Spleen (tissue), 11 donors: ENCODE measurements around the gene SEMA3G. TPM values are rescaled to one million over a fixed set of nuclear protein-coding genes. Genes with fewer than 3 reads are reported as not detected.
A peak's percentile ranks its signal among the peaks of the same experiment; 100 is the strongest.

Source experiments
- DNase-seq: peaks from one replicate; pipeline ENCODE4 v3.0.0-alpha.2; 2020
- H3K27ac ChIP-seq, 8 donors: fragments of 200-600 bp; sonication (generic) in 7 of 8; 1 replicate in 4 of 8; 2 replicates in 4 of 8; pipeline versions ENCODE4 v1.5.0 to v1.8.0; 2016 to 2021; ENCODE audit warnings: inconsistent platforms in 4 of 8, mild to moderate bottlenecking in 4 of 8, moderate library complexity in 1 of 8
- H3K27me3 ChIP-seq, 7 donors: fragments of 200-600 bp; sonication (generic) in 6 of 7; replicated peaks in 1 of 7; 1 replicate in 4 of 7; 2 replicates in 3 of 7; pipeline versions ENCODE4 v1.5.0 to v1.8.0; 2016 to 2021; ENCODE audit warnings: inconsistent platforms in 3 of 7, mild to moderate bottlenecking in 1 of 7
- H3K36me3 ChIP-seq, 6 donors: fragments of 200-600 bp; sonication (generic) in 5 of 6; 1 replicate in 4 of 6; 2 replicates in 2 of 6; pipeline versions ENCODE4 v1.5.0 to v1.8.0; 2016 to 2021; ENCODE audit warnings: inconsistent platforms in 2 of 6
- H3K4me1 ChIP-seq, 6 donors: fragments of 200-600 bp; sonication (generic) in 5 of 6; 1 replicate in 3 of 6; 2 replicates in 3 of 6; pipeline versions ENCODE4 v1.5.0 to v1.8.0; 2016 to 2021; ENCODE audit warnings: inconsistent platforms in 3 of 6
- H3K4me3 ChIP-seq, 8 donors: fragments of 200-600 bp; sonication (generic) in 7 of 8; 1 replicate in 4 of 8; 2 replicates in 4 of 8; pipeline versions ENCODE4 v1.5.0 to v1.8.0; 2016 to 2021; ENCODE audit warnings: inconsistent platforms in 4 of 8, mild to moderate bottlenecking in 4 of 8, moderate library complexity in 2 of 8
- H3K9me3 ChIP-seq, 8 donors: fragments of 200-600 bp; sonication (generic) in 7 of 8; 1 replicate in 4 of 8; 2 replicates in 4 of 8; pipeline versions ENCODE4 v1.5.0 to v1.8.0; 2016 to 2021; ENCODE audit warnings: inconsistent platforms in 4 of 8
- POLR2A ChIP-seq, 3 donors: fragments of 450-650 bp; IDR thresholded peaks; one replicate each; pipeline ENCODE4 v1.5.1; 2017; ENCODE audit warnings: antibody characterized with exemption in 3 of 3, mild to moderate bottlenecking in 1 of 3
- POLR2AphosphoS5 ChIP-seq, 3 donors: sonication (generic); formaldehyde crosslinking; IDR thresholded peaks; one replicate each; pipeline ENCODE4 v1.5.1; 2017; ENCODE audit warnings: antibody characterized with exemption in 3 of 3
- WGBS, 5 donors: extraction: QIAGEN DNeasy Blood & Tissue Kit in 3 of 5; methylation state at CpG; one replicate each; pipeline versions ENCODE4 v1.1.5 to v1.1.7; 2013 to 2018; 5-methylcytosine and 5-hydroxymethylcytosine counted together
- intact Hi-C: fragments of 100-400 bp; cut with DNase I; formaldehyde crosslinking; loops from one replicate; pipeline ENCODE4 v1.15.0; 2023; ENCODE audit warnings: low total_unique reads
- polyA plus RNA-seq, 3 donors: library from polyadenylated mRNA; stranded (reverse); fragments of 200-250 nt; gene quantifications; one replicate each; pipeline ENCODE4 v1.2.1, GENCODE V29; 2013
- total RNA-seq, 7 donors: library from RNA; depleted of rRNA in 3 of 7; stranded (reverse); fragments of >200 nt in 3 of 7; fragmentation: NEBNext Ultra II Directional in 4 of 7; extraction: Animal tissue kit (Norgen Biotek cat#: 25700) in 4 of 7; gene quantifications; one replicate each; pipeline versions ENCODE4 v1.1.0 to v1.2.1, GENCODE V29; 2016 to 2021
- TF ChIP-seq, protein P1 (sequence below), 11 experiments: fragments of 200-600 bp in 7 of 11; fragments of 450-650 bp in 4 of 11; sonication (generic) in 4 of 11; IDR thresholded peaks in 8 of 11; conservative IDR thresholded peaks in 3 of 11; 1 replicate in 7 of 11; 2 replicates in 4 of 11; pipeline versions ENCODE4 v1.4.0 to v1.8.0; 2016 to 2021; ENCODE audit warnings: antibody characterized with exemption in 11 of 11, inconsistent platforms in 4 of 11, mild to moderate bottlenecking in 1 of 11
- donor health status: healthy with polysubstance abuse.
- donor health status: DM: no; HTN: no; CAD: no; lungs with moderate emphysema.
- donor health status: DM: no; HTN: no; CAD: no.
- donor health status: Bipolar disorder and iron deficiency.
- donor health status: healthy.
- donor health status: DM: no; HTN: no; CAD: no.
- donor health status: DM: yes; HTN: yes; CAD: no.

Gene SEMA3G
- total and polyA plus RNA-seq, 10 donors = 1.0 to 20.2 (median 9.5) TPM

DNA sequence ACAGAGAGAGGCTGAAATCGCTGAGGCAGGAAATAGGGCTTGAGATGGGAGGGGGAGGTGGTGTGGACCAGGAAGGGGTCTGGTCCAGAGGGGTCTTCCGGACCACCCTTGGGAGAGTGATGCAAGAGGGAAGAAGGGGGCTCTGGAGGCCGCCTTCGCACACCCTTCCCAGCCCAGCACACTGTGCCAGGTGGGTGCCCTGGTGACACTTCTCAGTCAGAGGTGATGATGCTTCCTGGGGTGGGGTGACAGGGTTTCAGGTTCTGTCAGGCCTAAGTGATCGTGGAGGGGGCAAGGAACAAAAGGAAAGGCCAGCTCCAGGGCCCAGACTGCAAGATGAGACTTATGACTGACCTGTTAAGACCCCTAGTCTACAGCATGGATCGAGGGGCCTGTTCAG, 12.7 kb downstream of the SEMA3G start:
- Histone ChIP-seq H3K4me3 (no peak overlapping the region), H3K36me3 (no peaks in the 10 kb centered on the region), H3K9me3 (no peaks in the 10 kb centered on the region), H3K4me1 (peaks cover 0 to 53% (median 21%) of the 10 kb centered on the region in 6 donors), H3K27ac (peak overlapping the region in 1 of 8 donors; percentile 21), H3K27me3 (no peaks in the 10 kb centered on the region)
- TF ChIP-seq POLR2A (IDR thresholded peaks at IDR 0.05) (no peak), POLR2AphosphoS5 (IDR thresholded peaks at IDR 0.05) (no peak)
- TF ChIP-seq, protein P1, sequence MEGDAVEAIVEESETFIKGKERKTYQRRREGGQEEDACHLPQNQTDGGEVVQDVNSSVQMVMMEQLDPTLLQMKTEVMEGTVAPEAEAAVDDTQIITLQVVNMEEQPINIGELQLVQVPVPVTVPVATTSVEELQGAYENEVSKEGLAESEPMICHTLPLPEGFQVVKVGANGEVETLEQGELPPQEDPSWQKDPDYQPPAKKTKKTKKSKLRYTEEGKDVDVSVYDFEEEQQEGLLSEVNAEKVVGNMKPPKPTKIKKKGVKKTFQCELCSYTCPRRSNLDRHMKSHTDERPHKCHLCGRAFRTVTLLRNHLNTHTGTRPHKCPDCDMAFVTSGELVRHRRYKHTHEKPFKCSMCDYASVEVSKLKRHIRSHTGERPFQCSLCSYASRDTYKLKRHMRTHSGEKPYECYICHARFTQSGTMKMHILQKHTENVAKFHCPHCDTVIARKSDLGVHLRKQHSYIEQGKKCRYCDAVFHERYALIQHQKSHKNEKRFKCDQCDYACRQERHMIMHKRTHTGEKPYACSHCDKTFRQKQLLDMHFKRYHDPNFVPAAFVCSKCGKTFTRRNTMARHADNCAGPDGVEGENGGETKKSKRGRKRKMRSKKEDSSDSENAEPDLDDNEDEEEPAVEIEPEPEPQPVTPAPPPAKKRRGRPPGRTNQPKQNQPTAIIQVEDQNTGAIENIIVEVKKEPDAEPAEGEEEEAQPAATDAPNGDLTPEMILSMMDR (IDR thresholded peaks at IDR 0.05 in 8 of 11, conservative IDR thresholded peaks at IDR 0.05 in 3 of 11) = no peak
- intact Hi-C loops = no loop called here
- 65 to 84% (median 74%) methylated on average over 6 of the region's 6 CpGs for WGBS, 5 donors
- DNase-seq = peak; percentile 59

DNA sequence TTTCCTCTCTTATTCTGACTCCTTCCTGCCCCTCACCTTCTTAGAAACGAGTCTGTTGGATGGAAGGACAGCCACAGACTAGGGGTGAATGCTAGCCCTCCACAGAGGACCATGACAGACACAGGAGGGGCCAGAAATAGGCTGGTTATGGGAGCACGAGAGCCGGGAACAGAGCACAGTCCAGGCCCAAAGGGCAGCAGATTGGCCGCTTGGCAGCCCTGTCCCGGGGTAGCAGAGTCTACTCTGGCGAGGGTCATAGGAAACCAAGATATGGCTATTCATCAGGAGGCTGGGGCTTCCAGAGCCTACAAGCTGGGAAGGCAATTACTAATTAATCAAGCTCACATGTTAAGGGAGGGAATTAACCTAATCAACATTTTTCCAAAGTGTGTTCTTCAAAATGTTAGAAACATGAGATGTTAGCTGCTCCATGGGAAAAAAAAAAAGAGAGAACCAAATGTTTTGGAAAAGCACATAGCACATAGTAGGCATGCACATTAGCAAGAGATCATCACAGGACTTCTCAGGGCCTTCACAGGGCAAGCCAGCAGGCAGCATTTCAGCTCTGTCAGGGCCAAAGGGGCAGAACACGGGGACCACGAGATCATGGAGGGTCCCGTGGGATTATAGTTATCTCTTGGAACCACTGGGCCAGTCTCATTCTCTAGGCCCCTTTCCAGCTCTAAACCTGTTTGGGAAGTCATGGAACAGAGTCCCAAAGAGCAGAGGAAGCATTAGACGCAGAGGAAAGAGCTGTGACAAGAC, 13.3 kb downstream of the SEMA3G start:
- H3K9me3 ChIP-seq = no peaks in the 10 kb centered on the region
- H3K4me3 ChIP-seq = no peak overlapping the region
- H3K27ac ChIP-seq = no peak overlapping the region
- no peaks in the 10 kb centered on the region for H3K36me3 ChIP-seq
- peaks cover 0 to 48% (median 19%) of the 10 kb centered on the region in 6 donors for H3K4me1 ChIP-seq
- intact Hi-C loops = no loop called here
- H3K27me3 ChIP-seq = no peaks in the 10 kb centered on the region
- WGBS, 5 donors = 68 to 81% (median 78%) methylated on average over 10 of the region's 10 CpGs
- TF ChIP-seq POLR2AphosphoS5 (IDR thresholded peaks at IDR 0.05) (no peak), POLR2A (IDR thresholded peaks at IDR 0.05) (no peak)
- TF ChIP-seq, protein P1 (IDR thresholded peaks at IDR 0.05 in 8 of 11, conservative IDR thresholded peaks at IDR 0.05 in 3 of 11) = no peak
- peak; percentile 41 for DNase-seq

DNA sequence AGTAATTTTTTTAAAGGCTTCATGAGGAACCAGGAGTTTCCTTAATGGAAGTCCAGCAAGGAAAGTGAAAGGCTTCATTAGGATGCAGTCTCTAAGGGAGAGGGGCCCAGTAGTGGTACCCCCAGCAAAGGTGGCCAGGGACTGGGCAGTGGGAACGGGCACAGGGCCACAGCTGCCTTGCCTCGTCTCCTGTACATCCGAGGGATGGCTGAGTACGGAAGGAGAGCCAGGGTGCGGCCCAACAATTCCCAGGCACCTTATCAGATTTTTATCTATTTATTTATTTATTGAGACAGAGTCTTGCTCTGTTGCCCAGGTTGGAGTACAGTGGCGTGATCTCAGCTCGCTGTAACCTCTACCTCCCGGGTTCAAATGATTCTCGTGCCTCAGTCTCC, 14.5 kb downstream of the SEMA3G start:
- Histone ChIP-seq H3K4me3 (no peak overlapping the region), H3K27me3 (no peaks in the 10 kb centered on the region), H3K9me3 (no peaks in the 10 kb centered on the region), H3K4me1 (peaks cover 0 to 35% (median 13%) of the 10 kb centered on the region in 6 donors), H3K36me3 (no peaks in the 10 kb centered on the region), H3K27ac (no peak overlapping the region)
- 91 to 96% (median 95%) methylated on average over 9 of the region's 9 CpGs for WGBS, 5 donors
- DNase-seq = peak; percentile 28
- TF ChIP-seq POLR2AphosphoS5 (IDR thresholded peaks at IDR 0.05) (no peak), POLR2A (IDR thresholded peaks at IDR 0.05) (no peak)
- TF ChIP-seq, protein P1 (IDR thresholded peaks at IDR 0.05 in 8 of 11, conservative IDR thresholded peaks at IDR 0.05 in 3 of 11) = no peak
- intact Hi-C loops = no loop called here

DNA sequence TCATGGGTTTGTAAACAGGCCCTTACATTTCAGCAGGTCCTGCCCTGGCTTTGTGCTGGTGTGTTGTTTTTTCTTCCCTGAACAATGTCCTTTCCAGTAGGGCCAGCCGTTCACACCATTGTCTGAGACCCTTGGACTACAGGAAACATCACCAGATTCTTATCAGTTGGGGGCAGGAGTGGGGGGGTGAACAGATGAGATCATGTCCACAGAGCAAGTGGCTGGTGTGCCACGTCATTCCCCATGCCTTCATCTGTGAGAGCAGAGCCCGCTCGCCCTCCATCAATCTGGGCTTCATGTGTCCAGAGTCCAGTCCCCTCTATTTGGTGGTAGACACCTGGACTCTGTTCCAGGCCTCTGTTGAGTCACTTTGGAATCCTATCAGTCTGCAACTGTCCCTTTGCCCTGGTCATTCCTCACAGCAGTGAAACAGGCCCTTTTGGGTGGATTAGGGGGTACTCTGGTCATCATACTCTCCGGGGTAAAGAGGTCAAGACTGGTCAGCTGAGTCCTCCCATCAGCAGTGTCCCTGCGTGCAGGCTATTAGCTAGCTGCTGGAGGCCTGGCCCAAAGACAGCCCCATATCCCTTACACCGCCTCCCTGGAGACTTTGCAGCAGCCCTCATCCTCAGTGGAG, 15.0 kb downstream of the SEMA3G start:
- no peak for TF ChIP-seq POLR2A (IDR thresholded peaks at IDR 0.05)
- TF ChIP-seq, protein P1 (IDR thresholded peaks at IDR 0.05 in 8 of 11, conservative IDR thresholded peaks at IDR 0.05 in 3 of 11) = no peak
- Histone ChIP-seq H3K27ac (peak overlapping the region in 1 of 8 donors; percentile 21), H3K4me3 (no peak overlapping the region), H3K9me3 (no peaks in the 10 kb centered on the region), H3K4me1 (peaks cover 0 to 34% (median 12%) of the 10 kb centered on the region in 6 donors), H3K27me3 (no peaks in the 10 kb centered on the region), H3K36me3 (no peaks in the 10 kb centered on the region)
- intact Hi-C loops = no loop called here
- 63 to 86% (median 82%) methylated on average over 3 to 7 of the region's 7 CpGs for WGBS, 5 donors
- peak; percentile 21 for DNase-seq
